Measurements from ENCODE around the gene NKTR. TPM values are rescaled to one million over a fixed set of nuclear protein-coding genes. Genes with fewer than 3 reads are reported as not detected.
A peak's percentile ranks its signal among the peaks of the same experiment; 100 is the strongest.

Gene NKTR
- total RNA-seq, 4 donors from 2014 or later, result 96.3 to 172 (median 133) TPM

DNA sequence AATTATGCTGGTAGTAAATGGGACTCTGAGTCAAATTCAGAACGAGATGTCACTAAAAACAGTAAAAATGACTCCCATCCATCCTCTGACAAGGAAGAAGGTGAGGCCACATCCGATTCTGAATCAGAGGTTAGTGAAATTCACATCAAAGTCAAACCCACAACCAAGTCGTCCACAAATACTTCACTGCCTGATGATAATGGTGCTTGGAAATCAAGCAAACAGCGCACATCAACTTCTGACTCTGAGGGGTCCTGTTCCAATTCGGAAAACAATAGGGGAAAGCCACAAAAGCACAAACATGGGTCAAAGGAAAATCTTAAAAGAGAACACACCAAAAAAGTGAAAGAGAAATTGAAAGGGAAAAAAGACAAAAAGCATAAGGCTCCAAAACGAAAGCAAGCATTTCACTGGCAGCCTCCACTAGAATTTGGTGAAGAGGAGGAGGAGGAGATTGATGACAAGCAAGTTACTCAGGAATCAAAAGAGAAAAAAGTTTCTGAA lies 37.9 kb downstream of the NKTR start:
- H3K27ac ChIP-seq, result peak overlapping the region; percentile 9 to 49 (median 28)
- H3K4me1 ChIP-seq, result peaks cover 0 to 13% (median 0%) of the 10 kb centered on the region in 4 donors
- intact Hi-C loops (cut with DNase I; ENCODE audit: low total_unique reads), result no loop called here
- no peak overlapping the region for H3K4me3 ChIP-seq
- TF ChIP-seq, protein P1, sequence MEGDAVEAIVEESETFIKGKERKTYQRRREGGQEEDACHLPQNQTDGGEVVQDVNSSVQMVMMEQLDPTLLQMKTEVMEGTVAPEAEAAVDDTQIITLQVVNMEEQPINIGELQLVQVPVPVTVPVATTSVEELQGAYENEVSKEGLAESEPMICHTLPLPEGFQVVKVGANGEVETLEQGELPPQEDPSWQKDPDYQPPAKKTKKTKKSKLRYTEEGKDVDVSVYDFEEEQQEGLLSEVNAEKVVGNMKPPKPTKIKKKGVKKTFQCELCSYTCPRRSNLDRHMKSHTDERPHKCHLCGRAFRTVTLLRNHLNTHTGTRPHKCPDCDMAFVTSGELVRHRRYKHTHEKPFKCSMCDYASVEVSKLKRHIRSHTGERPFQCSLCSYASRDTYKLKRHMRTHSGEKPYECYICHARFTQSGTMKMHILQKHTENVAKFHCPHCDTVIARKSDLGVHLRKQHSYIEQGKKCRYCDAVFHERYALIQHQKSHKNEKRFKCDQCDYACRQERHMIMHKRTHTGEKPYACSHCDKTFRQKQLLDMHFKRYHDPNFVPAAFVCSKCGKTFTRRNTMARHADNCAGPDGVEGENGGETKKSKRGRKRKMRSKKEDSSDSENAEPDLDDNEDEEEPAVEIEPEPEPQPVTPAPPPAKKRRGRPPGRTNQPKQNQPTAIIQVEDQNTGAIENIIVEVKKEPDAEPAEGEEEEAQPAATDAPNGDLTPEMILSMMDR (IDR thresholded peaks at IDR 0.05), result no peak
- peaks cover 0 to 79% (median 39%) of the 10 kb centered on the region in 4 donors for H3K36me3 ChIP-seq
- in situ Hi-C loops (cut with MboI; ENCODE audit: low pct_ligation_motif_present in 1 of 4, low pct_unique_long_range_greater_than_20kb in 1 of 4, low sequenced_read_pairs in 3 of 4), result no loop called here
- 48 to 64% methylated on average over 5 to 6 of the region's 6 CpGs for WGBS, 2 donors (ENCODE audit: low coverage in 1 of 2)
- DNase-seq, result no peak
- no peaks in the 10 kb centered on the region for H3K9me3 ChIP-seq
- H3K27me3 ChIP-seq, result no peaks in the 10 kb centered on the region

DNA sequence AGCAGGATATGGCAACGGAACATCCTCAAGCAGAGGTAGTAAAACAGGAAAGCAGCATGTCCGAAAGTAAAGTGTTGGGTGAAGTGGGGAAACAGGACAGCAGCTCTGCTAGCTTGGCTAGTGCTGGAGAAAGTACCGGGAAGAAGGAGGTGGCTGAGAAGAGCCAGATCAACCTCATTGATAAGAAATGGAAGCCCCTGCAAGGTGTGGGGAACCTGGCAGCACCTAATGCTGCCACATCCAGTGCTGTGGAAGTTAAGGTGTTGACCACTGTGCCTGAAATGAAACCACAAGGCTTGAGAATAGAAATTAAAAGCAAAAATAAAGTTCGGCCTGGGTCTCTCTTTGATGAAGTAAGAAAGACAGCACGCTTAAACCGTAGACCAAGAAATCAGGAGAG lies 38.7 kb downstream of the NKTR start:
- intact Hi-C loops (cut with DNase I; ENCODE audit: low total_unique reads) (no loop called here), in situ Hi-C loops (cut with MboI; ENCODE audit: low pct_ligation_motif_present in 1 of 4, low pct_unique_long_range_greater_than_20kb in 1 of 4, low sequenced_read_pairs in 3 of 4) (no loop called here)
- H3K9me3 ChIP-seq, result no peaks in the 10 kb centered on the region
- peaks cover 0 to 13% (median 0%) of the 10 kb centered on the region in 4 donors for H3K4me1 ChIP-seq
- TF ChIP-seq, protein P1 (IDR thresholded peaks at IDR 0.05), result no peak
- TF ChIP-seq POLR2AphosphoS5 (IDR thresholded peaks at IDR 0.05), result no peak
- no peak for TF ChIP-seq POLR2A (IDR thresholded peaks at IDR 0.05)
- TF ChIP-seq EP300 (IDR thresholded peaks at IDR 0.05; ENCODE audit: low read depth), result no peak
- H3K4me3 ChIP-seq, result no peak overlapping the region
- peak overlapping the region in 2 of 4 donors; percentile 45 to 49 for H3K27ac ChIP-seq
- peaks cover 0 to 79% (median 39%) of the 10 kb centered on the region in 4 donors for H3K36me3 ChIP-seq
- WGBS, 2 donors (ENCODE audit: low coverage in 1 of 2), result 83% methylated on average over 6 of the region's 6 CpGs
- no peaks in the 10 kb centered on the region for H3K27me3 ChIP-seq
- no peak for DNase-seq

DNA sequence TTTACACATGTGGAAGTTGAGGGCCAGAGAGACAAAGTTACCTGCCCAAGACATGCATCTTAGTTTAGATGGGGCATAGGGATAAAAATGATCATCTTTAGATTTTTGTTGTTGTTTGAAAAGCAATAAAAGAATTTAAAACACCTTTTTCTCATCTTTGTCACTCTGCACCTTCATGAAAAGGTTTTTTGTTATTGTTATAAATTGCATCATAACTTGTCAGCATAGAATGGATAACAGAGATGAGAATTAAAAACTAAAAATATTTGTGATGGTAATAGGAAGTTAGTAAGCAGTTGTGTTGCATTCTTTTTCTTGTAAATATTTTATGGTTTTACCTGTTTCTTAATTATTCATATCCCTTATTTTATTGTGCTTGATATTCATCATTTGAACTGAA lies 39.6 kb downstream of the NKTR start:
- in situ Hi-C loops (cut with MboI; ENCODE audit: low pct_ligation_motif_present in 1 of 4, low pct_unique_long_range_greater_than_20kb in 1 of 4, low sequenced_read_pairs in 3 of 4), result no loop called here
- H3K27me3 ChIP-seq, result no peaks in the 10 kb centered on the region
- no peak for DNase-seq
- peaks cover 0 to 13% (median 0%) of the 10 kb centered on the region in 4 donors for H3K4me1 ChIP-seq
- TF ChIP-seq EP300 (IDR thresholded peaks at IDR 0.05; ENCODE audit: low read depth), result no peak
- no peak for TF ChIP-seq POLR2AphosphoS5 (IDR thresholded peaks at IDR 0.05)
- H3K4me3 ChIP-seq, result no peak overlapping the region
- intact Hi-C loops (cut with DNase I; ENCODE audit: low total_unique reads), result no loop called here
- H3K27ac ChIP-seq, result no peak overlapping the region
- H3K9me3 ChIP-seq, result no peaks in the 10 kb centered on the region
- peaks cover 0 to 78% (median 39%) of the 10 kb centered on the region in 4 donors for H3K36me3 ChIP-seq

DNA sequence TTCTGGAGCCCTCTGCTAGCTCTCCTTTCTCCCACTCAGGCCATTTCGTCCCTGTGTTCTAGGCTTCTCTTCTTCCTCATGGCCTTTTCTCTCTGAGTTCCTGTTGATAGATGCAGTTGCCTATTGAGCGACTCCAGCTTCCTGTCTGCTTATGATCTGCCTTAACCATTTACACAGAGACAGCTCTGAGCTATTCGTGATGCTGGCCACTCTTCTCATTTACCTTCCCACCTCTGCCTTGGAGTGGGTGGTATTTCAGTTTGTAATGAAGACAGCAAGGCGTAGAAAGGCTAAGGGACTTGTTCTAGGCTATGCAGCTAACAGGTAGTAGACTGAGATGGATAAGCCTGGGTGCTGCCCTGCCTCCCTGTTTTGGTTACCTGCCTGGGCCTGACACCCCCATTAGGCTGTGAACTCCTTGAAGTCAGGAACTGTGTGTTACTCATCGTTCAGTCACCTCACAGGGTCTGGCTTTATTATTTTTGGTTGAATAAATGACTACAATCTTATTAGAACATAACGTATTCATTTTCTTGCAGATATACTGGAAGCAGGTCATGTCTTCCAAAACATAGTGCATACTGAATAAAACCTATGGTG lies 40.4 kb downstream of the NKTR start:
- Histone ChIP-seq H3K4me1 (peaks cover 0 to 13% (median 0%) of the 10 kb centered on the region in 4 donors), H3K27me3 (no peaks in the 10 kb centered on the region), H3K4me3 (no peak overlapping the region), H3K9me3 (no peaks in the 10 kb centered on the region), H3K36me3 (peaks cover 0 to 79% (median 38%) of the 10 kb centered on the region in 4 donors), H3K27ac (no peak overlapping the region)
- DNase-seq, result no peak
- 76 to 92% methylated on average over 2 to 6 of the region's 6 CpGs for WGBS, 2 donors (ENCODE audit: low coverage in 1 of 2)
- in situ Hi-C loops (cut with MboI; ENCODE audit: low pct_ligation_motif_present in 1 of 4, low pct_unique_long_range_greater_than_20kb in 1 of 4, low sequenced_read_pairs in 3 of 4), result no loop called here
- TF ChIP-seq EP300 (IDR thresholded peaks at IDR 0.05; ENCODE audit: low read depth) (no peak), POLR2A (IDR thresholded peaks at IDR 0.05) (no peak), POLR2AphosphoS5 (IDR thresholded peaks at IDR 0.05) (no peak)
- TF ChIP-seq, protein P1 (IDR thresholded peaks at IDR 0.05), result no peak
- intact Hi-C loops (cut with DNase I; ENCODE audit: low total_unique reads), result no loop called here
